H1 (cell line): Measurements from ENCODE around the gene KCNE3. TPM values are rescaled to one million over a fixed set of nuclear protein-coding genes. Genes with fewer than 3 reads are reported as not detected.

Experiments used
- NANOG ChIP-seq: IDR thresholded peaks from 2 replicates; pipeline ENCODE4 v1.6.1; 2011; ENCODE audit warnings: low read length, low read depth, mild to moderate bottlenecking, inconsistent platforms; ENCODE audit not compliant: insufficient read depth, poor library complexity, severe bottlenecking
- TAF1 ChIP-seq: IDR thresholded peaks from 2 replicates; pipeline ENCODE4 v1.6.1; 2011; ENCODE audit warnings: mild to moderate bottlenecking, low read depth, low read length
- TCF12 ChIP-seq: IDR thresholded peaks from 2 replicates; pipeline ENCODE4 v1.6.1; 2011; ENCODE audit warnings: low read depth, mild to moderate bottlenecking, low read length
- polyA plus RNA-seq, 7 experiments: library from polyadenylated mRNA; depleted of rRNA in 3 of 7; stranded (reverse) in 5 of 7; unstranded in 2 of 7; fragments of >200 nt in 5 of 7; fragments of 200-250 nt in 2 of 7; gene quantifications; 1 replicate in 5 of 7; 2 replicates in 1 of 7; 4 replicates in 1 of 7; pipeline versions ENCODE4 v1.2.1 to v1.2.3, GENCODE V29; 2011 to 2013; ENCODE audit warnings: missing spikeins in 2 of 7, mixed read lengths in 2 of 7
- total RNA-seq: library from RNA; stranded (reverse); fragmentation: NEBNext Ultra II Directional; extraction: Animal tissue kit (Norgen Biotek cat#: 25700); gene quantifications from 2 replicates; pipeline ENCODE4 v1.2.1, GENCODE V29; 2021
- TF ChIP-seq, protein P1 (sequence below): IDR thresholded peaks from 2 replicates; pipeline ENCODE4 v1.6.1; 2012; ENCODE audit warnings: low read length, inconsistent platforms

Gene KCNE3
- total and polyA plus RNA-seq, 2 of the 8 experiments (the other 6 are each of a cell fraction or from before 2014, with no cell fraction given) = 1.9 to 3.5 TPM

DNA sequence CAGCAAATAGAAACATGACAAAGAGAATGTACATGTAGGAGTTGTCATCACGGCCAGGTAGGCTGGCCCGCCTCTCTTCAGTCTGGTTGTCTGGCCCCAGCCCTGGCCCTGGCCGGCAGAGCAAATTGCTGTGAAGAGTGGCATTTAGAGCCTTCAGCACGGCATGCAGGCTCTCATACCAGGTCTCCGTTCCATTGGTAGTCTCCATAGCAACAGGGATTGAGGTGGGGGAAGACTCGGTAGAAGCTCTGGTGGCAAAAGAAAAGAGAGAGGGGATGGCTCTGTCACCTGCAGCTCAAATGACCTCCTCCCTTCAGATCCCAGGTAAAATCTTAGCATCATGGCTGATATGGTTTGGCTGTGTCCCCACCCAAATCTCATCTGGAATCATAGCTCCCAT, 10.0 kb downstream of the KCNE3 start (continued):
- TF ChIP-seq, protein P1, sequence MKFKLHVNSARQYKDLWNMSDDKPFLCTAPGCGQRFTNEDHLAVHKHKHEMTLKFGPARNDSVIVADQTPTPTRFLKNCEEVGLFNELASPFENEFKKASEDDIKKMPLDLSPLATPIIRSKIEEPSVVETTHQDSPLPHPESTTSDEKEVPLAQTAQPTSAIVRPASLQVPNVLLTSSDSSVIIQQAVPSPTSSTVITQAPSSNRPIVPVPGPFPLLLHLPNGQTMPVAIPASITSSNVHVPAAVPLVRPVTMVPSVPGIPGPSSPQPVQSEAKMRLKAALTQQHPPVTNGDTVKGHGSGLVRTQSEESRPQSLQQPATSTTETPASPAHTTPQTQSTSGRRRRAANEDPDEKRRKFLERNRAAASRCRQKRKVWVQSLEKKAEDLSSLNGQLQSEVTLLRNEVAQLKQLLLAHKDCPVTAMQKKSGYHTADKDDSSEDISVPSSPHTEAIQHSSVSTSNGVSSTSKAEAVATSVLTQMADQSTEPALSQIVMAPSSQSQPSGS = no peak
- TF ChIP-seq NANOG = no peak
- TF ChIP-seq TAF1 = no peak
- no peak for TF ChIP-seq TCF12
